Lung (tissue), 12 donors: ENCODE results near the gene MYRIP. TPM values are rescaled to one million over a fixed set of nuclear protein-coding genes. Genes with fewer than 3 reads are reported as not detected.

Experiments
- ATAC-seq: fragments of 200-7000 bp; cut with Tn5 transposase; one replicate; pipeline ENCODE4 v1.9.1; 2020; ENCODE audit warnings: moderate number of reproducible peaks; ENCODE audit not compliant: insufficient read depth, low FRiP score
- DNase-seq, 3 donors: peaks; one replicate each; pipeline ENCODE4 v3.0.0-alpha.2; 2013 to 2017
- H3K27ac ChIP-seq, 2 donors: one replicate each; pipeline ENCODE4 v1.5.1; 2013; ENCODE audit warnings: mild to moderate bottlenecking in 2 of 2, moderate library complexity in 2 of 2, control low read depth in 1 of 2, inconsistent platforms in 1 of 2, low read depth in 1 of 2, low read length in 1 of 2
- H3K27me3 ChIP-seq, 3 donors: one replicate each; pipeline ENCODE4 v1.5.1; 2013; ENCODE audit warnings: low read length in 2 of 3; ENCODE audit not compliant: control insufficient read depth in 3 of 3, insufficient read depth in 3 of 3
- H3K36me3 ChIP-seq, 4 donors: one replicate each; pipeline ENCODE4 v1.5.1; 2013; ENCODE audit warnings: low read length in 4 of 4, mild to moderate bottlenecking in 1 of 4, moderate library complexity in 1 of 4; ENCODE audit not compliant: control insufficient read depth in 4 of 4, insufficient read depth in 4 of 4
- H3K4me1 ChIP-seq, 5 donors: one replicate each; pipeline ENCODE4 v1.5.1; 2013; ENCODE audit warnings: low read length in 5 of 5, mild to moderate bottlenecking in 2 of 5, moderate library complexity in 1 of 5; ENCODE audit not compliant: control insufficient read depth in 5 of 5, insufficient read depth in 5 of 5
- H3K4me3 ChIP-seq: one replicate; pipeline ENCODE4 v1.5.1; 2013; ENCODE audit warnings: mild to moderate bottlenecking, control low read depth, moderate library complexity
- H3K9ac ChIP-seq, 2 donors: one replicate each; pipeline ENCODE4 v1.5.1; 2013; ENCODE audit warnings: low read length in 2 of 2, control low read depth in 1 of 2; ENCODE audit not compliant: insufficient read depth in 1 of 2
- H3K9me3 ChIP-seq, 4 donors: one replicate each; pipeline ENCODE4 v1.5.1; 2013; ENCODE audit warnings: low read length in 3 of 4, mild to moderate bottlenecking in 1 of 4, moderate library complexity in 1 of 4; ENCODE audit not compliant: control insufficient read depth in 4 of 4, insufficient read depth in 3 of 4
- CTCF ChIP-seq: IDR thresholded peaks from 2 replicates; pipeline ENCODE4 v1.5.1; 2012; ENCODE audit warnings: mild to moderate bottlenecking; ENCODE audit errors: control extremely low read depth, extremely low read depth
- WGBS, 2 donors: extraction: QIAGEN DNeasy Blood & Tissue Kit; methylation state at CpG; one replicate each; pipeline ENCODE4 v1.1.7; 2013; 5-methylcytosine and 5-hydroxymethylcytosine counted together
- polyA plus RNA-seq, 2 donors: library from polyadenylated mRNA; stranded (reverse); fragments of 200-250 nt; gene quantifications; one replicate each; pipeline ENCODE4 v1.2.1, GENCODE V29; 2013
- total RNA-seq, 2 donors: library from RNA; depleted of rRNA in 1 of 2; stranded (reverse); fragments of >200 nt in 1 of 2; gene quantifications; one replicate each; pipeline ENCODE4 v1.2.1, GENCODE V29; 2014 to 2021
- donor health status: control.
- donor health status: control.
- donor health status: Bipolar disorder and iron deficiency.
- donor health status: healthy.
- donor health status: DM: yes; HTN: yes; CAD: no.

The MYRIP gene
- total and polyA plus RNA-seq, 4 donors = 0.30 to 2.5 (median 0.77) TPM

- WGBS, 2 donors = 84 to 88% methylated on average over 6 of the region's 6 CpGs
Observed at GRCh38 chr3:40200692-40201316, 391.4 kb downstream of the MYRIP start.

GRCh38 chr3:40201770-40202169 is 392.4 kb downstream of the MYRIP start:
- no peak for TF ChIP-seq CTCF
- Histone ChIP-seq H3K27me3 (no peaks in the 10 kb centered on the region), H3K4me1 (no peaks in the 10 kb centered on the region), H3K36me3 (no peaks in the 10 kb centered on the region), H3K9me3 (peaks cover 0 to 1% (median 0%) of the 10 kb centered on the region in 4 donors), H3K27ac (no peak overlapping the region), H3K9ac (no peak overlapping the region), H3K4me3 (no peak overlapping the region)
- WGBS, 2 donors = 51% methylated on average over 3 of the region's 3 CpGs
- ATAC-seq = no peak
- no peak for DNase-seq

More at GRCh38 chr3:40200692-40201316, 391.4 kb downstream of the MYRIP start:
- ATAC-seq (no peak), DNase-seq (no peak)
- H3K27me3 ChIP-seq = no peaks in the 10 kb centered on the region
- peaks cover 0 to 1% (median 0%) of the 10 kb centered on the region in 4 donors for H3K9me3 ChIP-seq
- no peak overlapping the region for H3K9ac ChIP-seq
- no peaks in the 10 kb centered on the region for H3K36me3 ChIP-seq
- no peaks in the 10 kb centered on the region for H3K4me1 ChIP-seq
- H3K4me3 ChIP-seq = no peak overlapping the region
- TF ChIP-seq CTCF = no peak
- H3K27ac ChIP-seq = no peak overlapping the region

GRCh38 chr3:40206522-40206921 is 397.1 kb downstream of the MYRIP start:
- Histone ChIP-seq H3K9me3 (no peaks in the 10 kb centered on the region), H3K27me3 (no peaks in the 10 kb centered on the region), H3K27ac (no peak overlapping the region), H3K36me3 (no peaks in the 10 kb centered on the region), H3K4me3 (no peak overlapping the region), H3K9ac (no peak overlapping the region), H3K4me1 (no peaks in the 10 kb centered on the region)
- TF ChIP-seq CTCF = no peak
- ATAC-seq = no peak
- 84 to 97% methylated on average over 2 of the region's 2 CpGs for WGBS, 2 donors
- no peak for DNase-seq

GRCh38 chr3:40207796-40208195 is 398.4 kb downstream of the MYRIP start:
- no peak overlapping the region for H3K4me3 ChIP-seq
- TF ChIP-seq CTCF = no peak

More at GRCh38 chr3:40207796-40208195, 398.4 kb downstream of the MYRIP start:
- H3K36me3 ChIP-seq = no peaks in the 10 kb centered on the region
- H3K27ac ChIP-seq = no peak overlapping the region
- no peak overlapping the region for H3K9ac ChIP-seq
- no peaks in the 10 kb centered on the region for H3K4me1 ChIP-seq
- ATAC-seq (no peak), DNase-seq (no peak)
- no peaks in the 10 kb centered on the region for H3K9me3 ChIP-seq
- no peaks in the 10 kb centered on the region for H3K27me3 ChIP-seq
